Measurements from ENCODE around the gene TBC1D7. TPM values are rescaled to one million over a fixed set of nuclear protein-coding genes. Genes with fewer than 3 reads are reported as not detected.
A peak's percentile ranks its signal among the peaks of the same experiment; 100 is the strongest.

Gene TBC1D7
- total and polyA plus RNA-seq, 2 donors (not counting 1 experiment from before 2014, with no cell fraction given), result 21.5 to 22.3 TPM

- peak overlapping the region; percentile 86 for H3K27ac Mint-ChIP-seq
- WGBS (ENCODE audit: insufficient coverage), result no CpG with 5 or more reads among the region's 1 CpG
- Histone ChIP-seq H3K27me3 (replicated peaks in 1 of 4; ENCODE audit: control extremely low read depth in 1 of 4, control insufficient read depth in 3 of 4, insufficient read depth in 4 of 4, low read length in 3 of 4) (no peaks in the 10 kb centered on the region), H3K27ac (ENCODE audit: low read length in 2 of 2) (peak overlapping the region; percentile 93), H3K4me2 (replicated peaks; ENCODE audit: low read depth, low read length, poor library complexity, severe bottlenecking) (peak overlapping the region; percentile 76), H3K4me3 (ENCODE audit: control extremely low read depth in 1 of 5, extremely low read depth in 1 of 5, insufficient read depth in 1 of 5, low read depth in 2 of 5, low read length in 4 of 5) (peak overlapping the region; percentile 25 to 55 (median 36)), H2AFZ (ENCODE audit: insufficient read depth, low read depth, low read length, poor library complexity, severe bottlenecking) (no peak overlapping the region), H3K79me2 (ENCODE audit: control insufficient read depth, insufficient read depth, low read length) (peaks cover 35% of the 10 kb centered on the region), H3K9me3 (ENCODE audit: control extremely low read depth in 1 of 3, control insufficient read depth in 2 of 3, insufficient read depth in 1 of 3, low read length in 2 of 3) (peaks cover 0 to 3% (median 0%) of the 10 kb centered on the region in 3 donors), H3K9ac (ENCODE audit: low read length) (peak overlapping the region; percentile 55), H3K4me1 (ENCODE audit: control insufficient read depth in 2 of 2, insufficient read depth in 2 of 2, low read length in 2 of 2) (peaks cover 74 to 86% of the 10 kb centered on the region in 2 donors), H3K36me3 (replicated peaks in 1 of 2; ENCODE audit: control extremely low read depth in 1 of 2, control insufficient read depth in 1 of 2, extremely low read depth in 1 of 2, insufficient read depth in 2 of 2, low read length in 1 of 2) (no peaks in the 10 kb centered on the region), H4K20me1 (ENCODE audit: control insufficient read depth, insufficient read depth, low read length, poor library complexity, severe bottlenecking) (no peaks in the 10 kb centered on the region)
- H3K9me3 Mint-ChIP-seq (ENCODE audit: insufficient read depth), result no peaks in the 10 kb centered on the region
- peaks cover 91% of the 10 kb centered on the region for H3K4me1 Mint-ChIP-seq
- peak overlapping the region; percentile 75 for H3K4me3 Mint-ChIP-seq
- intact Hi-C loops (cut with micrococcal nuclease), result loop anchor here (5.0 kb wide), 1 partner anchor 135 kb away; no protein-coding TSS in a partner anchor
- TF ChIP-seq, protein P1, sequence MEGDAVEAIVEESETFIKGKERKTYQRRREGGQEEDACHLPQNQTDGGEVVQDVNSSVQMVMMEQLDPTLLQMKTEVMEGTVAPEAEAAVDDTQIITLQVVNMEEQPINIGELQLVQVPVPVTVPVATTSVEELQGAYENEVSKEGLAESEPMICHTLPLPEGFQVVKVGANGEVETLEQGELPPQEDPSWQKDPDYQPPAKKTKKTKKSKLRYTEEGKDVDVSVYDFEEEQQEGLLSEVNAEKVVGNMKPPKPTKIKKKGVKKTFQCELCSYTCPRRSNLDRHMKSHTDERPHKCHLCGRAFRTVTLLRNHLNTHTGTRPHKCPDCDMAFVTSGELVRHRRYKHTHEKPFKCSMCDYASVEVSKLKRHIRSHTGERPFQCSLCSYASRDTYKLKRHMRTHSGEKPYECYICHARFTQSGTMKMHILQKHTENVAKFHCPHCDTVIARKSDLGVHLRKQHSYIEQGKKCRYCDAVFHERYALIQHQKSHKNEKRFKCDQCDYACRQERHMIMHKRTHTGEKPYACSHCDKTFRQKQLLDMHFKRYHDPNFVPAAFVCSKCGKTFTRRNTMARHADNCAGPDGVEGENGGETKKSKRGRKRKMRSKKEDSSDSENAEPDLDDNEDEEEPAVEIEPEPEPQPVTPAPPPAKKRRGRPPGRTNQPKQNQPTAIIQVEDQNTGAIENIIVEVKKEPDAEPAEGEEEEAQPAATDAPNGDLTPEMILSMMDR (IDR thresholded peaks at IDR 0.05), result no peak
- TF ChIP-seq EZH2 (IDR thresholded peaks at IDR 0.05; ENCODE audit: borderline replicate concordance, insufficient read depth, low read depth, low read length, poor library complexity, severe bottlenecking), result no peak
- no peaks in the 10 kb centered on the region for H3K27me3 Mint-ChIP-seq
- CTCF ChIA-PET, result interaction anchor here (0.7 to 4.9 kb wide), 7 partner anchors 10 to 156 kb away, joined by 3 to 42 read pairs (median 4); no protein-coding TSS in a partner anchor
- peak; percentile 41 for DNase-seq
- POLR2A ChIA-PET, result interaction anchor here (0.7 to 1.6 kb wide), 4 partner anchors 13 to 277 kb away, joined by 3 to 7 read pairs (median 6); no protein-coding TSS in a partner anchor
- ATAC-seq (ENCODE audit: low read depth), result no peak
These were observed 65.8 kb downstream of the TBC1D7 start for GRCh38 chr6:13262302-13263230.

Data from B cell (primary cell).